Measurements from ENCODE around the gene ADPRHL1.
"Not testable (repeated sequence)": the region's sequence is repeated elsewhere in the genome, so short reads cannot be mapped to it uniquely, and the experiment has no call there.

Gene ADPRHL1

DNA sequence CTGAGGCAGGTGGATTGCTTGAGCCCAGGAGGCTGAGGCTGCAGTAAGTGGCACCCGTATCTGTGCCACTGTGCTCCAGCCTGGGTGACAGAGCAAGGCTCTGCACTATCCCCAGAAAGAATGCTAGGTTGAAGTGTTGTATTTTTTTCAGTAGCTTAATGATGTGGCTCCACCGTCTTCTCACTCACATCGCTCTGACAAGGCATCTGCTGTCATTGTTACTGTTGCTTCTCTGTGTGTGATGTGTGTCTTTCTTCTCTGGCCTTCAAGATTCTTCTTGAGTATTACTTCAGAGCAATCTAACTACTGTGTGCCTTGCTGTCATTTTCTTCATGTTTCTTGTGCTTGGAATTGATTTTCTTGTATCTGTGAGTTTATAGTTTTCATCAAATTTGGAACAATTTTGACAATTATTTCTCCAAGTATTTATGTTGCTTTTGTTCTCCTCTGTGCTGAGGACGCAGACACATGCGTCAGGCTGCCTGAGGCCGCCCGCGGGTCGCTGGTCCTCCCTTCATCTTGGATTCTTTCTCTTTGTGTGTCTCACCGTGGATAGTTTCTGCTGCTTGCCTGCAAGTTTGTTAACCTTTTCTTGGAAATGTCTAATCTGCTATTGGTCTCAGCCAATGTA is 10.8 kb downstream of the ADPRHL1 start:
- H3K4me3 ChIP-seq (ENCODE audit: low read length) = no peak overlapping the region
- no peak for DNase-seq (ENCODE audit: low read depth)
- TF ChIP-seq, protein P1, sequence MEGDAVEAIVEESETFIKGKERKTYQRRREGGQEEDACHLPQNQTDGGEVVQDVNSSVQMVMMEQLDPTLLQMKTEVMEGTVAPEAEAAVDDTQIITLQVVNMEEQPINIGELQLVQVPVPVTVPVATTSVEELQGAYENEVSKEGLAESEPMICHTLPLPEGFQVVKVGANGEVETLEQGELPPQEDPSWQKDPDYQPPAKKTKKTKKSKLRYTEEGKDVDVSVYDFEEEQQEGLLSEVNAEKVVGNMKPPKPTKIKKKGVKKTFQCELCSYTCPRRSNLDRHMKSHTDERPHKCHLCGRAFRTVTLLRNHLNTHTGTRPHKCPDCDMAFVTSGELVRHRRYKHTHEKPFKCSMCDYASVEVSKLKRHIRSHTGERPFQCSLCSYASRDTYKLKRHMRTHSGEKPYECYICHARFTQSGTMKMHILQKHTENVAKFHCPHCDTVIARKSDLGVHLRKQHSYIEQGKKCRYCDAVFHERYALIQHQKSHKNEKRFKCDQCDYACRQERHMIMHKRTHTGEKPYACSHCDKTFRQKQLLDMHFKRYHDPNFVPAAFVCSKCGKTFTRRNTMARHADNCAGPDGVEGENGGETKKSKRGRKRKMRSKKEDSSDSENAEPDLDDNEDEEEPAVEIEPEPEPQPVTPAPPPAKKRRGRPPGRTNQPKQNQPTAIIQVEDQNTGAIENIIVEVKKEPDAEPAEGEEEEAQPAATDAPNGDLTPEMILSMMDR (conservative IDR thresholded peaks at IDR 0.05; ENCODE audit: low read depth, low read length) = no peak

DNA sequence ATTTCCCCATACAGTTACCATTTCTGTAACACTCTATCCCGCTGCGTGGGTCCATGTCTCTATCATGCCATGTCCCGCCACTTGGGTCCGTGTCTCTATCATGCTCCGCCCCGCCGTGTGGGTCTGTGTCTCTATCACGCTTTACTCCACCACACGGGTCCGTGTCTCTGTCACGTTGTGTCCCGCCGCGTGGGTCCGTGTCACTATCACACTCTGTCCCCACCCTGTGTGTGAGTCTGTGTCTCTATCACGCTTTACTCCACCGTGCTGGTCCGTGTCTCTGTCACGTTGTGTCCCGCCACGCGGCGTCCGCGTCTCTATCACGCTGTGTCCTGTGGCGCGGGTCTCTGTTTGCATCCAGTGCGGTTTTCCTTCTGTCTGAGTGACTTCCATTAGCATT is 11.6 kb downstream of the ADPRHL1 start:
- H3K4me3 ChIP-seq (ENCODE audit: low read length) = no peak overlapping the region
- TF ChIP-seq, protein P1 (conservative IDR thresholded peaks at IDR 0.05; ENCODE audit: low read depth, low read length) = no peak
- no peak for DNase-seq (ENCODE audit: low read depth)

DNA sequence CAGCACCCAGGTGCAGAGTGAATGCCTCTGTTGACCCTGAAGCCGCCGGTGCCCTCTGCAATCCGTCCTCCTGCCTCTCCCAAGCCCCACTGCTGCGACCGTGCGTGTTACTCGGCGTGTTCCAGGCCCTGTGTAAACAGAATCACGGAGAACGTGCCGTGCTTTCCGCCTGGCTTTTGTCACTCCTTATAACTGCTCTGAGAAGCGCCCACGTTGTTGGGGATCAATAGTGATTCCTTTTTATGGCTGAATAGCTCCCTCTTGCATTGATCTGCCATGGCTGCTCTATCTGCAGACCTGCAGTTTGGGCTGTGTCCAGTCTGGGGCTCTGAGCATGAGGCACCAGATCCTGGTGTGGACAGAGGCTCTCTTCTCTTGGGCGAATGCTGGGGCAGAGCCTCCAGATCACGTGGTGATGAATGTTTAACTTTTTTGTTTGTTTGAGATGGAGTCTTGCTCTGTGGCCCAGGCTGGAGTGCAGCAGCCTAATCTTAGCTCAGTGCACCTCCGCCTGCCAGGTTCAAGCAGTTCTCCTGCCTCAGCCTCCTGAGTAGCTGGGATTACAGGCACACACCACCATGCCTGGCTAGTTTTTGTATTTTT is 15.8 kb downstream of the ADPRHL1 start:
- no peak overlapping the region for H3K4me3 ChIP-seq (ENCODE audit: low read length)
- no peak for DNase-seq (ENCODE audit: low read depth)
- TF ChIP-seq, protein P1 (conservative IDR thresholded peaks at IDR 0.05; ENCODE audit: low read depth, low read length) = no peak

DNA sequence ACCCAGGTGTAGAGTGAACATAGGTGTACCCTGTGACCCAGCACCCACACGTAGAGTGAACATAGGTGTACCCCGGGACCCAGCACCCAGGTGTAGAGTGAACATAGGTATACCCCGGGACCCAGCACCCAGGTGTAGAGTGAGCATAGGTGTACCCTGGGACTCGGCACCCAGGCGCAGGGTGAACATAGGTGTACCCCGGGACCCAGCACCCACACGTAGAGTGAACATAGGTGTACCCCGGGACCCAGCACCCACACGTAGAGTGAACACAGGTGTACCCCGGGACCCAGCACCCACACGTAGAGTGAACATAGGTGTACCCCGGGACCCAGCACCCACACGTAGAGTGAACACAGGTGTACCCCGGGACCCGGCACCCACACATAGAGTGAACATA is 16.4 kb downstream of the ADPRHL1 start:
- DNase-seq (ENCODE audit: low read depth) = not testable (repeated sequence)

DNA sequence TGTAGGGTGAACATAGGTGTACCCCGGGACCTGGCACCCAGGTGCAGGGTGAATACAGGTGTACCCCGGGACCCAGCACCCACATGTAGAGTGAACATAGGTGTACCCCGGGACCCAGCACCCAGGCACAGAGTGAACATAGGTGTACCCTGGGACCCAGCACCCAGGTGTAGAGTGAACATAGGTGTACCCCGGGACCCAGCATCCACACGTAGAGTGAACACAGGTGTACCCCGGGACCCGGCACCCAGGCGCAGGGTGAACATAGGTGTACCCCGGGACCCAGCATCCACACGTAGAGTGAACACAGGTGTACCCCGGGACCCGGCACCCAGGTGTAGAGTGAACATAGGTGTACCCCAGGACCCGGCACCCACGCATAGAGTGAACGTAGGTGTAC is 17.4 kb downstream of the ADPRHL1 start:
- not testable (repeated sequence) for H3K4me3 ChIP-seq (ENCODE audit: low read length); DNase-seq (ENCODE audit: low read depth)

More for the DNA sequence above, 16.4 kb downstream of the ADPRHL1 start:
- H3K4me3 ChIP-seq (ENCODE audit: low read length) = not testable (repeated sequence)

DNA sequence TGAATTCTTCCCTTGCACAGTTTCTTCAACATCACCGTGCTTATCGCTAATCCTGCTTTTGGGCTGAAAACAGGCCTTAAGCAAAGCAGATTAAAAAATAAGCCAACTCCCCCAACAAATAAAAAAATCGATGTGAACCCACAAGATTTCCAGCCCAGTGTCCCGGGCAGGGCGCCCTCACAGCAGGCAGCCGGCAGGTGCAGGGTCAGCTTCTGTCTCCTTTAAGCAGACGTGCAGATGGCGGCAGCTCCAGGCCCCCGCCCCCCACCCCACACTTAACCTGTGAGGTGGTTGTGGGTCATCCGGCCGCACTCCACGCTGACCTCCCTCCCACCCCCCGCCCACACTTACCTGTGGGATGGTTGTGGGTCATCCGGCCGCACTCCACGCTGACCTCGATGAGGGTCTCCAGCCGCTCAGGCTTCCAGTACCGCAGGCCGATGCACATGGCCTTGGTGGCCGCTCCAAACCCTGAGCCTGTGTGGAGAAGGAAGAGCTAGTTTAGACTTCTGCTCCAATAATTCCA is 19.8 kb downstream of the ADPRHL1 start:
- no peak for DNase-seq (ENCODE audit: low read depth)
- TF ChIP-seq, protein P1 (conservative IDR thresholded peaks at IDR 0.05; ENCODE audit: low read depth, low read length) = no peak
- no peak overlapping the region for H3K4me3 ChIP-seq (ENCODE audit: low read length)

DNA sequence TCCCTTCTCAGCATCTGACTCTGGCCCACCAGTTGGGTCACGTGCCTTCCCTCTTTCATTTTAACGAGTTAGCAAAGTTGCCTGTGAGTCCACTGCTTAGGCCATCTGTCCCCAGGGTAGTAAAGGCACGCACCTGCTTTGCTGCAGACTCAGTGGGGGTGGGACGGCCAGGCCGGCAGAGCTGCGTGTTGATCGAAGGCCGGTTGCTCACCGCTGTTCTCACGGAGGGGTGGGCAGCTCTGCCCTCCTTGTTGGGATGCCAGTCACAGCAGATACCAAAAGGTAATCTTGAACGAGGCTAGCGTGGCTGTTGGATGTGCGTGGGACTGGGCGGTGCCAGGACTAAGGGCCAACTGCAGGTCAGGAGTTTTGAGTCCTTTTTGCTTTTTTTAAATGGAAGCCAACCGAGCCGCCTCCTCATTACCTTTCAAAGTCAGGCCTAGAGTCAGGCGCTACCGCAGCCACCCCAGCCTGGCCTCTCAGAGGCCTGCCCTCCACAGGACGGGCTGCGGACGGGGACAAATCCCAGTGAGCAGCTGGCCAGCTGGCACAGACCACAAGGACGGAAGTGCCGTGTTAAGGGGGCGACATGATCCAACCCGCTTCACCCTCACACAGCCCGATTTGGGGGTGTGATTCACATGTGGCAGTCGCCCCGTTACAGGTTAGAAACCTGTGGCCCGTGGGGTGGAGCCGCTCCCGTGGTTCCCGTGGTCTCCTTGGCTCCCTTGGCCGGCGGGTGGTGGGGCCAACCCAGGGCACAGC is 20.6 kb downstream of the ADPRHL1 start:
- TF ChIP-seq, protein P1 (conservative IDR thresholded peaks at IDR 0.05; ENCODE audit: low read depth, low read length) = no peak
- DNase-seq (ENCODE audit: low read depth) = no peak

DNA sequence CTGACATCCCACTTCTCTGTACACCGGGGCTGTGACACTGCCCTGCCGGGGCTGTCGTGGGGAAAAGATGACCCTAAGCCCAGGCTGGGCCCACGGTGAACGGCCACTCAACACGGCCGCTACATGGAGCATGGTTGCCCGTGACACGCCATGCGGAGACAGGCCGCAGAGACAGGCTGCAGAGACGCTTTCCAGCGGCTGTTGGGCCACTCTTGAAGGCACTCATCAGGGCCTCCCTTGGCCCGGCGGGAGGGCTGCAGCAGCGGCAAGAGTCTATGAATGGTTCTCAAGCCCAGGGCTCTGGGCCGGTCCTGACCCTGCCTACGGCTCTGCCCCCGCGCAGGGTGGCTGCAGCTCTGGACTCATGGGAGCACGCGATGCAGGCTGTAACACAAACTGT is 22.1 kb downstream of the ADPRHL1 start:
- TF ChIP-seq, protein P1 (conservative IDR thresholded peaks at IDR 0.05; ENCODE audit: low read depth, low read length) = no peak
- no peak for DNase-seq (ENCODE audit: low read depth)
- no peak overlapping the region for H3K4me3 ChIP-seq (ENCODE audit: low read length)

More for the DNA sequence above, 20.6 kb downstream of the ADPRHL1 start:
- no peak overlapping the region for H3K4me3 ChIP-seq (ENCODE audit: low read length)
